NCI-H345 treated with DMSO at 0.1 percent for 48 hours (cell line): ENCODE results near the gene LTBP3.
A peak's percentile ranks its signal among the peaks of the same experiment; 100 is the strongest.
"Not testable (repeated sequence)": the region's sequence is repeated elsewhere in the genome, so short reads cannot be mapped to it uniquely, and the experiment has no call there.

Experiments
- DNase-seq: peaks from one replicate; lab custom pipeline; 2025; ENCODE audit not compliant: unreplicated experiment; lab: John Stamatoyannopoulos, UW

LTBP3 gene

GRCh38 chr11:65572356-65573051, 14.3 kb upstream of the LTBP3 start, which contains the start of gene FAM89B:
Gene FAM89B, plus strand, starts transcription at chr11:65572538. Its CDS starts 132 bp downstream, at chr11:65572670.
- DNase-seq = peak; percentile 27

GRCh38 chr11:65571940-65572339, 13.8 kb upstream of the LTBP3 start:
- no peak for DNase-seq

GRCh38 chr11:65571420-65571819, 13.3 kb upstream of the LTBP3 start:
- DNase-seq = no peak

DNA sequence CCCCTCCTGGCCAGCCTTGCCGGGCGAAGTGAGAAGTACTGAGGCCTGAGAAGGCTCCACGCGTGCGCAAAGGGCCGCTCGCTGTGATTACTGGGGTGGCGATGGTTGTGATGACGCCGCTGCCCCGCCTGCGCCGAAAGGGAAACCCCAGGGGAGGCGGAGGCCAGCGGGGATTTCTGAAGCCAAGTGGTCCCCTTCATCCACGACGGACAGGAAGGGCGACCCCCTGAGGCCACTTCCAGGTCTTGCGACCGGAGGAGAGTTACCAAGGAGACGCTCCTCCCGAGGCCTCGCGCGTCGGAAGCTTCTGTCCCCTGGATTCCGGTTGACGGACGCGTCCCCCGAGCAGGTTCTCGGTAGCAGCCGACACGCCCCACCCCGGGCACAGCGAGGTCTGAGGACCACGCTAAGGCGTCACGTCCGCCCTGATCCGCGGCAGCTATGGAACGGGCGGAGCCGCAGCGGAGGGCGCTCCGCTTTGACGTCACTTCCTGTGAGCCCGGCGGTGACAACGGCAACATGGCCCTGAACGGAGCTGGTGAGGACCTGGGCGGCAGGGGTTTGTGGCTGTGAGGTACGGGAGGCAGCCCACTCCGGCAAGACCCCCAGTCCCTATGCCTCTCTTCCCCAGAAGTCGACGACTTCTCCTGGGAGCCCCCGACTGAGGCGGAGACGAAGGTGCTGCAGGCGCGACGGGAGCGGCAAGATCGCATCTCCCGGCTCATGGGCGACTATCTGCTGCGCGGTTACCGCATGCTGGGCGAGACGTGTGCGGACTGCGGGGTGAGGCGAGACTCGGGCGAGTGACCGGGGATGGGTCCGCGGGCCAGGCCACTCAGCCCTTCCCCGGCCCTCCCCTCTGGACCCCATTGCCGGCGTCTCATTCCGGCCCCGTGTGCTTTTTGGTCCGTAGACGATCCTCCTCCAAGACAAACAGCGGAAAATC, 12.1 kb upstream of the LTBP3 start, which contains the start of gene ZNRD2:
ZNRD2 (plus strand) TSS at position 505 of the 946 bp plus-strand sequence; CDS start at position 520, 15 bp downstream.
- peak; percentile 92 for DNase-seq

- no peak for DNase-seq
Observed at GRCh38 chr11:65569164-65569972, 11.2 kb upstream of the LTBP3 start.

- DNase-seq = no peak
Observed at GRCh38 chr11:65565624-65566453, 7.7 kb upstream of the LTBP3 start.

DNA sequence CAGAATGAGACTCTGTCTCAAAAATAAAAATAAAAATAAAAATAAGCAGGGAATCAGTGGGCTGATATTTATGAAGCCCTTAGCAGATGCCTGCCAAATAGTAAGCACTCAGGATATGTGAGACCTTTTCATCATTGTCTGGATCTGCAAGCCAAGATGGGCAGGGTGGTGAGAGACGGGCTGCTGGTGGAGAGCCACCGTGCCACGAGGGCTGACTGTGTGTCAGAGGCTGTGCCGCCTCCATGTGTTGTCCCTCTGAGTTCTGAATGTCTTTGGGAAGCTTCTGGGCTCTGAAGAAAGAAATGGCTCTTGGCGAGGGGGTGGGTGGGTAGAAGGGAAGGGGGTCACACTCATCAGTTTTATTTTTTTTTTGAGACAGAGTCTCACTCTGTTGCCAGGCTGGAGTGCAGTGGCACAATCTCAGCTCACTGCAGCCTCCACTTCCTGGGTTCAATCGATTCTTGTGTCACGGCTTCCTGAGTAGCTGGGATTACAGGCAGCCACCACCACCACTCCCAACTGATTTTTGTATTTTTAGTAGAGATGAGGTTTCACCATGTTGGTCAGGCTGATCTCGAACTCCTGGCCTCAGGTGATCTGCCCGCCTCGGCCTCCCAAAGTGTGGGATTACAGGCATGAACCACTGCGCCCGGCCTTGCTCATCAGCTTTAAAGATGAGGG, 6.9 kb upstream of the LTBP3 start:
- not testable (repeated sequence) for DNase-seq

DNA sequence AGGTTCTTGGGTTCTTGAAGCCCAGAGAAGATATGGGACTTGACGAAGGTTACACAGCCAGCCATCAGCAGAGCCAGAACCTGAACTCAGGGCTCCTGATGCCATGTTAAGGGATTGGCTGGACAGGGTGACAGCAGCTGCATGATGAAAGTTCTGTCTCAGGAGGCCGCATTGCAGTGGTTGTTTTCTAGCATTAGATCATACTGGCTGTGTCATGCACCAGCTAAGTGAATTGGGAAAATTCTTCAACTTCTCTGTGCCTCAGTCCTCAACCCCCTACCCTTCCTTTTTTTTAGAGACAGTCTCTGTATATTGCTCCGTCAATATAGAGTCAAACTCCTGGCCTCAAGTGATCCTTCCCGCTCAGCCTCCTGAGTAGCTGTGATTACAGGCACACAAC, 5.4 kb upstream of the LTBP3 start:
- DNase-seq = no peak

- DNase-seq = no peak
Observed at GRCh38 chr11:65562788-65563187, 4.6 kb upstream of the LTBP3 start.

GRCh38 chr11:65562020-65562419, 3.9 kb upstream of the LTBP3 start:
- DNase-seq = no peak

- DNase-seq = no peak
Observed at GRCh38 chr11:65560555-65561418, 2.6 kb upstream of the LTBP3 start.

DNA sequence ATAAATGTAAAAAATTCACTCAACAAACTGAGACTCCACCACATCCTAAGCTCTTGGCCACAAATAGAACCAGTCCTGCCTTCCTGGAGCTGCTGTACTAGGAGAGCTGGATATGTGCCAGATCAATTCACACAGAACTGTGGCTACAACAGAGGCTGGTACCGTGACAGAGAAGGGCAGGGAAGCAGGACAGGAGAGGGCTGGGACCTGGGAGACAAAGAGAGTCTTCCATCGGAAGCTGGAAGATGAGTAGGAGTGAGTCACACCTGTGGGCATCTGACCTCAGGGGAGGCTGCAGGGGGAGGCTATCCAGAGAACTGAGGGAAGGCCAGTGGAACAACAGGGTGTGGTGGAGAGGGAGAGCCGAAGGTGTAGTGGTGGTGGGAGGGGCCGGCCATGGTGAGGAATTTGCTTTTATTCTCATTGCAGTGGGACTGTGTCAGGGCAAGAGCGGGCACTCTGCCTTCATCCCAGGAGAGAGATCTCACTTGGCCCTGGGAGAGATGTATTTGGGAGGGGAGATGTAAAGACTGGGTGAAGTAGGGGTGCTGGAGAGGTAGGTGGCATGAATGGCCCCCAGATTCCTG, 1.9 kb upstream of the LTBP3 start:
- DNase-seq = peak; percentile 66

DNA sequence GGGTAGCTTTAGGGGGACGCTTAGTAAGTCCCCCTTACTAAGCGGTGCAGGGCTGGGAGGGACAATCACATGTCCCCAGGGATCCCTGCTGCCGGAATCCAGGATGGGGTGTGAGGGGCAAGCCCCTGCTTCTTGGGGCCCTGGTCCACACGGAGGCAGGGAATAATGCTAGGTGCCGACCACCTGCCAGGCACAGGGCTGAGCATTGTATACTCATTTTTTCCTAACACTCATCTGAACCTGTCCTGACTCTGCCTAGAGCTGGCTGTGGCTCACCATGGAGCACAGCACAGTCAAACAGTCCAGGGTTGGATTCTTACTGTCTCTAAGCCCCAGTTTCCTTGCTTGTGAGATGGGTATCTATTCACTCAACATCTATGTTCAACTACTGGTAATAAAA, 1.4 kb upstream of the LTBP3 start:
- DNase-seq = no peak

- DNase-seq = no peak
Observed at GRCh38 chr11:65558930-65559509, 861 bp upstream of the LTBP3 start.

DNA sequence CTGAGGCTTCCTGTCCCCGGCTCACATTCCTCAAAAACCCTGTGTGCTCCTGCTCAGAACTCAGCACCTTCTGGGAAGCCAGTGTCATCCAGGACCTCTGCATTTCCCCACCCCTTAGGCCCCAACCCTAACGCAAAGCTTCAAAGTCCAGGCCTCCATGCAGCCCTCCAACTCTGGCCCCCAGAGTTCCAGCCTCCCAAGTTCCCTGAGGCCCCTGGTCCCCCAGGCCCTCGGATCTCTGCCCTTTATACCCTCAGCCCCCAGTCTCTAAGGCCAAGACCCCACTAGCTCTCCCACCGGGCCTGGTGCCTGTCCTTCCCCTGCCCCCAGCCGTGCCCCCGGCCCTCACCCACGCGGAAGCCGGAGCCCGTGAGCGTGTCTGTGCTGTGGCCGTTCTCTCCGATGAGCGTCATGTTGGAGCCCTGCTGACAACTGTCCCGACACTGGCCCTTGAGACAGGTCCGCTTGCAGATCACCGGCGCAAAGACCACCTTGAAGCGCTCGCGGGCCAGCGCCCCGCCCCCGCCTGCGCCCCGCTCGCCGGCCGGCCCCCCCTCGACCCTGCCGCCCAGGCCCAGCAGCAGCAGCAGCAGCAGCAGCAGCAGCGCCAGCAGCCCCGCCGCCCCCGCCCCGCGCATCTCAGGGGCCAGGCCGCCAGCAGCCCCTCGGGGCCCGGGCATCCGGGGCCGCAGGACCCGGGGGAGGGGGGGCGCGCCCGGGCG, 718 bp downstream of the LTBP3 start:
- DNase-seq = no peak

DNA sequence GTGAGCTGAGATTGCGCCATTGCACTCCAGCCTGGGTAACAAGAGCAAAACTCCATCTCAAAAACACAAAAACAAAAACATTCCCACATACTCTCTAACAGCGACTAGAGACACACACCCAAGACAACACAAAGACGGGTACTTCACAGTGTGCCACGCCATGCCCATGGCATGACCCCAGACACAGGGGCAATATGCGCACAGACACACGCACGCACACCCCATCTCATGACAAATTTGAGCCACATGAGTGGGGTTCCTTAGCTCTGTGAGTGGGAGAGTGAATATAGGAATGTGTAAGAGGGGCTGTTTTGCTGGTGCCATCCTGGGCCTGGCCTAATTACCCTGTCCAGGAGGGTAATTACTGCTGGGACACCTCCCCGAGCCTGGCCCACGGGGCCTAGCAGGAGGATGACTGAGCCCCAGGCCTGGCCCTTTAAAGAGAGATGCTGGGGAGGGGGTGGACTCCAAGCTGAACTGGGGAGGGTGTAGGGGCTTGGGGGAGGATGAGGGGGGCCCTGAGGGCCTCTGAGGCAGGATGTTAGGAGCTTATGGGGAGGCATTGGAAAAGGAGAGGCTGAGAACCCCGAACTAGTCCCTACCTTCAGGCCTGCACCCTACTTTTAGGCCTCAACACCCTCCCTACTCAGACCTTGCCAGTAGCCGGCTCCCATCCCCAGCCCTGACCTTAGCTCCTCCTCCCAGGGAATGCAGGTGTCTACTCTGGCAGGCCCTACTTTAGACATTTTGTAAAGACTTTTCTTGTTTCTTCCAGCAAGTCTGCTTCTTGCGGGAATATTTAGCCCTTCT, 1.5 kb downstream of the LTBP3 start:
- DNase-seq = no peak
